LNCAP (cell line): Measurements from ENCODE around the gene HIBADH.

ENCODE experiments used
- CTCF ChIP-seq: fragments of 450-650 bp; IDR thresholded peaks from 2 replicates; pipeline ENCODE4 v1.5.1; 2017; ENCODE audit warnings: mild to moderate bottlenecking

Gene HIBADH

DNA sequence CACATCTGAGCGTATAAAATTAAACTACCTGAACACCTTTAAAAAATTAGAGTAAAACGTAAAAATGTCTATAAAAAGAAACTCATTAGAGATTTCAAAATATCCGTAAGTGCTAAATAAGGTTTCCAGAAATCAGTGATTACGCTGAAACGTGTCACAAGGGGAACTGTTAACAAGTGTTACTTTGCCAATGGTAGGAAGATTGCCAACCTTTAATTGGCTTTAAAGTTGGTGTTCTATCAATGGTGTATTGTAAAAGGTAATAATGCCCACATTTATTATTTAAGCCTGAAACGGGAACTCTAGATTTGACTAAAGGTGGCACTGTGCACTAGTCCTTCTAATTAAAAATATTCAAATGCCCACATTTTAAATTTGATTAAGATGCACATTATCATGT lies 37.8 kb upstream of the HIBADH start:
- no peak; the same call in 1 of the 2 replicates for TF ChIP-seq CTCF

DNA sequence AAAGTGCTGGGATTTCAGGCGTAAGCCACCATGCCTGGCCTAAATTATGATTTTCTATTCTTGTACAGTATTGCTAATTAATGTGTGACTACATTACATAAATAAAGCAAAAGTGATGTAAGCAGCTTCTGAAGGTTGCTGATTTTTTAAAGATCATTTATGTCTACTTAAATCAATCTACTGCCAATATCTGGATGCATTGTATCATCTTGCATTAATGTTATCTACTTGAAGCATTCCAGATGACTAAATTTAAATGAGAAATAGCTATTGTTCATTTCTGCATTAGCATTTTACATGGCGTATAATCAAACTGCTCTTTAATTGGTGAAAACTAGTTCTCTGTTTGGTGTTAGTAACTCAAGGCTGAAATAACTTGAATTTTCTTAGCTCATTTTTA lies 37.1 kb upstream of the HIBADH start:
- no peak for TF ChIP-seq CTCF

- TF ChIP-seq CTCF, result no peak
Observed at GRCh38 chr7:27697861-27698430, 35.3 kb upstream of the HIBADH start.

GRCh38 chr7:27695096-27695495 lies 32.4 kb upstream of the HIBADH start:
- TF ChIP-seq CTCF, result no peak

DNA sequence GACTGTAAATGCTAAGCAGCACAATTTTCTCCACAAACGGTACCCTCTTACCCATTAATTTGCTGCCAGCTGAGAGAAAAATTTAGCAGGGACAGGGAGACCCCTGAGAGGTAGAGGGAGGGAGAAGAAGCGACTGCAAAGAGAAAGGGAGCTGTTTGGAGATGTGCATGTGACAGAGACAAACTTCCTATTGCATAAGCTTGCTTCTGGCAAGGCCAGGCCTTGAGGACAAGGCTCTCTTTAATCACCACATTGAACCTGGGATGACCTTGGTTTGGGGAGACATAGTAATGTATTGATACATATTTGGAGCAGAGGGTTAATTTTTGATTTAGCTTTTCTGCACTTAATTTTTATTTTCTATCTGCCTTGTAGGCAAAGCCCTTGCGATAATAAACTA lies 31.1 kb upstream of the HIBADH start:
- TF ChIP-seq CTCF, result no peak

DNA sequence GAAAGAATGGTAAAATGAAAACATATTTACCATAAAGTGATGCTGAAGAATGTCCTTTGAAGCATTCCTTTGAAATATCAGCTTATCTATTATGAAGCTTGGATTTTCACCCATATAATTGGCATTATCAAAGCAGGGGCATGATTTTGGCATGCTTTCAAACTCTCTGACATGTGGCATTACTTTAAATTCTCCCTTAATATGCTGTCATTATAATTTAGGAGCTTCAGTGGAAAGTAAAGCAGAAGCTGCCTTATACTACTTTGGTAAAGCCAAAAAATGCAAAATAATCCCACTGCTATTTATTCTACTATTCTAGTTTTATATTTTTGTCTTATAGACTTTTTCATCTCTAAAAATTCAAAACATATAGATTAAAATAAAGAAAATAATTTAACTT lies 28.0 kb upstream of the HIBADH start:
- no peak for TF ChIP-seq CTCF

GRCh38 chr7:27689591-27690164 lies 27.0 kb upstream of the HIBADH start:
- TF ChIP-seq CTCF, result peak; percentile 68

- TF ChIP-seq CTCF, result no peak
Observed at GRCh38 chr7:27689150-27689549, 26.5 kb upstream of the HIBADH start.
